Measurements from ENCODE around the gene SEMA5A. TPM values are rescaled to one million over a fixed set of nuclear protein-coding genes. Genes with fewer than 3 reads are reported as not detected.

Gene SEMA5A
- total RNA-seq: 28.6 TPM
- long read RNA-seq, partial matches to known transcripts: 2 of 4 reads
- long read RNA-seq, other reads (novel, unspliced or antisense): 2 of 4 reads

GRCh38 chr5:9545992-9546851, at the start of gene SEMA5A:
SEMA5A (minus strand) TSS chr5:9546075; CDS start chr5:9379946, 166,129 bp downstream.
- peak; percentile 86 for ATAC-seq
- intact Hi-C loops (cut with DNase I): loop anchor here (2.0 to 10.0 kb wide), 3 partner anchors 77 to 257 kb away; no protein-coding TSS in a partner anchor
- peak; percentile 81 for DNase-seq (ENCODE audit: missing footprints)

GRCh38 chr5:9594913-9595312, 49.0 kb upstream of the SEMA5A start:
- DNase-seq (ENCODE audit: missing footprints) (no peak), ATAC-seq (no peak)
- intact Hi-C loops (cut with DNase I): no loop called here

- intact Hi-C loops (cut with DNase I): no loop called here
Observed at GRCh38 chr5:9589049-9589835, 43.4 kb upstream of the SEMA5A start.

DNA sequence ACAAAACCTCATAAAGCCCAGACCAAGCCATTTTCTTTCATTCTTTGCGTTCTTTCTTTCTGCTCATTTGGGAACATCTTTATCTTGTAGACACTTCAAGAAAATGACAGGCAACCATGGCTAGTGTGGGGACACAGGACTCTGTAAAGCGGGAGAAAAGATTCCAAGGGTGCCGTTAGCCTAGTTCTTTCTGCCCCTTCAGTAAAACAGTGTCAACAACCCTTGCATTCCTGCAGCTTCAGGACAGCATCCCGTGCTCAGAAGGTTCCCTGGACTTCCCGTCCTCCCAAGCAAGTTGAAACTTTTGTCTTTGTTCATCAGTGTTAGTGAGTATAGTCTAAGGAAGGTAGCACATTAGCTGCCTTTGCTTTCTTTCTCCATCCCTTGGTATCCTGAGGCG, 42.4 kb upstream of the SEMA5A start:
- intact Hi-C loops (cut with DNase I): no loop called here
- no peak for DNase-seq (ENCODE audit: missing footprints)
- ATAC-seq: no peak

More at GRCh38 chr5:9589049-9589835, 43.4 kb upstream of the SEMA5A start:
- DNase-seq (ENCODE audit: missing footprints): no peak
- no peak for ATAC-seq

- intact Hi-C loops (cut with DNase I): no loop called here
- no peak for ATAC-seq
- DNase-seq (ENCODE audit: missing footprints): no peak
Observed at GRCh38 chr5:9587135-9587534, 41.3 kb upstream of the SEMA5A start.

GRCh38 chr5:9582406-9582805, 36.5 kb upstream of the SEMA5A start:
- no peak for ATAC-seq
- intact Hi-C loops (cut with DNase I): no loop called here
- no peak for DNase-seq (ENCODE audit: missing footprints)

DNA sequence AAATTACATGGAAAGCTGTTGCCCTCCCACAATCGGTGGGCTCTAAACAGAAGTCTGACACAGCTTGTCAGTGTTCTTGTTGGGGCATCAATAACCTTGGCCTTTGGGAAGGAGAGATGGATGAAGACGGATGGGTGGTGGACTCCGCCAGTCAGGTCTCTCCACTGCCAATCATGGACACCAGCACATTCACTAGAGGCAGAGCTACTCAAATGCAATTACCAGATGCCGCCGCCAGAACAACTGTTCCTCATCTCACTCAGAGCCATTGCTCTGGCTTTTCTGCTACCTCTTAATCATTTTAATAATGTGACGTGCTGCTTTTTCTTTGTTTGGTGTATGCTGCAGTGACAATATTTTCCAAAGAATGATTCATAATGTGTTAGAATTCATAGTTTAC, 27.9 kb upstream of the SEMA5A start:
- intact Hi-C loops (cut with DNase I): no loop called here
- DNase-seq (ENCODE audit: missing footprints): no peak
- no peak for ATAC-seq

GRCh38 chr5:9572246-9572645, 26.4 kb upstream of the SEMA5A start:
- peak; percentile 65 for DNase-seq (ENCODE audit: missing footprints)
- intact Hi-C loops (cut with DNase I): no loop called here
- no peak for ATAC-seq

- intact Hi-C loops (cut with DNase I): no loop called here
- no peak for DNase-seq (ENCODE audit: missing footprints)
- no peak for ATAC-seq
Observed at GRCh38 chr5:9570876-9571275, 25.0 kb upstream of the SEMA5A start.

- ATAC-seq (no peak), DNase-seq (ENCODE audit: missing footprints) (no peak)
- intact Hi-C loops (cut with DNase I): no loop called here
Observed at GRCh38 chr5:9567039-9567438, 21.2 kb upstream of the SEMA5A start.

DNA sequence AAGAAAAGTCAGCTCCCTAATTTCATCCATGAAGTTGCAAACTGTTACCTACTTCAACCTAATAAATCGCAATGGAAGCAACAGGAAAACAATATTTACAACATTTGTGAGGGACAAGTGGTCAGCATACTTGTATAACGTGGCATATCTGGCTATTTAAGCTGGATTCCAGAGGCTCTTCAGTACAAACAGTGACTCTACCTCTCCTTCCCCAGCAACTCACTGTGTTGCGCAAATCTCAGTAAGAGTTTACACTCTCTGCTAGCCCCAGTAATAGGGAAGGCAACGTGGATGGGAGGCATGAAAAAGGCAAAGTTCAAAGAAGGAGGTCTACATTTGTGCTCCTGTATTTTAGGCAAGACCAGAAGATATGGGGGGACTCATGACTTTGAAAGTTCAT, 18.9 kb upstream of the SEMA5A start:
- intact Hi-C loops (cut with DNase I): no loop called here
- no peak for ATAC-seq
- no peak for DNase-seq (ENCODE audit: missing footprints)

- DNase-seq (ENCODE audit: missing footprints) (no peak), ATAC-seq (no peak)
- intact Hi-C loops (cut with DNase I): no loop called here
Observed at GRCh38 chr5:9562141-9562540, 16.3 kb upstream of the SEMA5A start.

GRCh38 chr5:9559965-9560364, 14.1 kb upstream of the SEMA5A start:
- no peak for ATAC-seq
- intact Hi-C loops (cut with DNase I): no loop called here

DNA sequence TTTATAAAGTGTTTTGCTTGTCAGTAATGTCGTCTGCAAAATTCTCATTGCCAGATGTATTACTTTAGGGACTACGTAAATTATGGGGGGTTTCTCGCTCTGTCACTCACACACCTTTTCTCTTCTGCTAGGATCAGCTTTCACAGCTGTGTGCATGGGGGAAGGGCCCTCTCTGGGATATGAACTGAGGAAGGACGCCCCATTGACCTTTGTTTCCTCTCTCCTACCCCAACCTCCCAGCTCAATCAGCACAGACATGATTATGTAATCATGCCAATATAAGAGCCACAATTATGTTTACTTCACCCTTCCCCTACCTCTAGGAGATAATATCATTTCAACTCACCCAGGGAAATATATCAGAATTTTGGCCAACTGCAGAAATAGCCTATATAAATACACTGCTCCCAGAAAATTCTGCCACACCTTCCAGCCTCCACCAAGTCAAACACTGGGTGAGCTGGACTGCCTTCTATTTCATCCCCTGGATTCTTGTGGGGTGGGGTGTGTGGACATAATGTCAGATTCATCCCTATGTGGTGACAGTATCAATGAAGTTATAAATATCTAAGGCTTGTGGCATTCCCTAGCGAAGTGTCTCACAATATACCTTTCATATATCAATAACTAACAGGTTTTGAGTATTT, 12.6 kb upstream of the SEMA5A start:
- no peak for DNase-seq (ENCODE audit: missing footprints)
- no peak for ATAC-seq
- intact Hi-C loops (cut with DNase I): no loop called here

More at GRCh38 chr5:9559965-9560364, 14.1 kb upstream of the SEMA5A start:
- no peak for DNase-seq (ENCODE audit: missing footprints)

GRCh38 chr5:9557696-9558095, 11.8 kb upstream of the SEMA5A start:
- no peak for ATAC-seq
- intact Hi-C loops (cut with DNase I): no loop called here
- no peak for DNase-seq (ENCODE audit: missing footprints)

DNA sequence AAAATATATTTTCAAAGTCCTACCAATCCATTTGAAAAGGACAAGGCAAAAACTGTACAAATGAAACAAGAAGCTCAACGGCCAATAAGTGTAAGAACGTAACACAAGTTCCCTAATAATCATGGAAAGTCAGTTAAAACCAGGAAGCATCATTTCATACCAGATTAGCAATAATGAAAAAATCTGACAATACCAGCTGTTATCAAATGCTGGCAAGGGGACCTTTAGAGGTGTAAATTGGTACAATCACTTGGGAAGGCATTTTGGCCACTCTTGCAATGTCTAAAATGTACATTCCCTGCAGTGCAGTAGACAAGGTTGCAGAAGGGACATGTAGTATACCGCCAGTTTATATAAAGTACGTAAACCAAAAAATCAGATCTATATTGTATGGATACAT, 10.1 kb upstream of the SEMA5A start:
- no peak for DNase-seq (ENCODE audit: missing footprints)
- intact Hi-C loops (cut with DNase I): no loop called here
- no peak for ATAC-seq

- ATAC-seq: no peak
- intact Hi-C loops (cut with DNase I): no loop called here
- DNase-seq (ENCODE audit: missing footprints): no peak
Observed at GRCh38 chr5:9554122-9554521, 8.2 kb upstream of the SEMA5A start.

- DNase-seq (ENCODE audit: missing footprints): no peak
- intact Hi-C loops (cut with DNase I): no loop called here
- no peak for ATAC-seq
Observed at GRCh38 chr5:9553561-9553960, 7.7 kb upstream of the SEMA5A start.

Data from Right ventricle myocardium inferior (tissue), 1 donor.